NCI-H1417 treated with DMSO at 0.1 percent for 48 hours (cell line): ENCODE results near the gene RNF144A.
"Not testable (repeated sequence)": the region's sequence is repeated elsewhere in the genome, so short reads cannot be mapped to it uniquely, and the experiment has no call there.

Experiments used
- DNase-seq: peaks from one replicate; lab custom pipeline; 2025; lab: John Stamatoyannopoulos, UW

Gene RNF144A

DNA sequence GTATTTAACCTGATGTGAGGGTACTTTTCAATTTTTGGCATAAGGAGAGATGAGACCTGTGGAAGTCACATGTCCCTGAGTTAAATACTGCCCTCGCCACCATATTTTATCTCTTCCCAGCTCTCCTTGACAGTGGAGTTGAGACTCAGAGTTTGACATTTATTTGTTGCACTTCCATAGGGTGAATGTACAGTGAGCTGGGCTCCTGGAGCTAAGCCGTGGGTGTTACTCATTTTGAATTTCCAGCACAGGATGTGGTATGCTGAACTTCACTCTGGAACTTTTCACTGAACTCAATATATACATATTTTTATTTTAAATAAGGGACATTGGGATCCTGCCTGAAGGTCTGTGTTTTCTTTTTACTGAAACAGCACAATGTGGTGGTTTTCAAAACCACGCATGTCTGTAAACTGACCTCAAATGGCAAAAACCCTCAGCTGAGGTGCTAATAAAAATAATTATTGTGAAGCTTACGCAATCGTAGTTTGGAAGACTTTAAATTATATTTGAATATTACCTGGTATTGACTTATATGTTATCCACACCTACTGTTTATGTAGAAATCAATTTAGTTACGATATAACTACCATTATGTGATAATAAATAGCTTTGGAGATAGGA is 12.1 kb downstream of the RNF144A start:
- no peak for DNase-seq

DNA sequence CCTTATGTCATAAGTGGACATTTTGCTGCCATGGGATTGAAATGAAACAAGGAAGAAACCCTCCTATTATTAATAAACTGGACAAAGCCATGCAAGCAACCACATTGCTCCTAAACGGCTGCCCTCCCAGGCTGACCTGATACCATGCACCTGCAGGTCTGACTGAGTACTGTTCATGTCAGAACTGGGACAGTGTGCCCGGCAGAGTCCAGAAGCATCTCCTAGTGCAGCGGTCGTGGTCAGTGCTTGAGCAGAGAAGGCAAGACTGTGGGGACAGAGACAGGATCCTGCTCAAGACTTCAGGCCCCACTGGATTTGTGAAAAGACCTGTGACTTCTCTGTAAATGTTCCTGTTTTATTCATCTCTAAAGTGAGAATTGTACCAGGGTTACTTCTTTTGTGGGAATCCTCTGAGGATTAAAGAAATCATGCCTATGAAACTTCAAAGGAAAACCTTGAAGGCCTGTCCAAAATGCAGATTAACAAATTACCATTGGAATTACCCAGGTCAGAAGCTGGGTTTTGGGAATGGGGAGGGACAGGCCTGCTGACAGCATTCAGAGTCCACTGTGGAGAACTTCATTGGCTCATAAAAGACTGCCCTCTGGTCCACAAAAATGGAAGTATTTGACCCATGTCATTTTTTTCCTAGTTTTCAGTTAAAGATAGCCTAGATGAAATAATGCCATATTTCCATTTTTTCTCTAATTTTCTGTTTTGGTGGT is 13.9 kb downstream of the RNF144A start:
- DNase-seq = no peak

DNA sequence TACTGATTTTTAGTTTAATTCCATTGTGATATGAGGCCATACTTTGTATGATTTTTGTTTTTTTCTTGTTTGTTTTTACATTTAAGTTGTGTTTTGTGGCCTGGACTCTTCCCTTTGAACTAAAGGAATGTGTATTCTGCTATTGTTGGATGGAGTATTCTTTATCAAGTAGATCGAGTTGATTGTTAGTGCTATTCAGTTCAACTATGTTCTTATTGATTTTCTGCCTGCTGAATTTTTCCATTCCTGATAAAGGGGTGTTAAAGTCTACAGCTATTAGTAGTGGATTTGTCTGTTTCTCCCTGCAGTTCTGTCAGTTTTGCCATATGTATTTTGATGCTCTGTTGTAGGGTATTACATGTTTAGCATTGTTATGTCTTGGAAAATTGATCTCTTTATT is 14.5 kb downstream of the RNF144A start:
- no peak for DNase-seq

DNA sequence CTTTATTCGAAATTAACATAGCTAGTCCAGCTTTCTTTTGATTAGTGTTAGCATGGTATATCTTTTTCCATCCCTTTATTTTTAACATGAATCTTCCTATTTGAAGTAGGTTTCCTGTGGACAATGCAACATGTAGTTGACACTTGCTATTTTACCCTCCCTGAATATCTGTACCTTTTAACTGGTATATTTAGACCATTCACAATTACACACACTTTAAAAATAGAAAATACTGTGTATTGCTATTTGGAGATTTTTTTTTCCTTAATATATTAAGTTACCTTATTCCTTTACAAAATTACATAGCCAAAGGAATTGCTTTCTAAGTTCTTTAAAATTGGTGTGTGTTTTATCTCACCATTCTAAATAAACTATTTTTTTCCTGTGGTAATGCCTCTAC is 15.0 kb downstream of the RNF144A start:
- no peak for DNase-seq

DNA sequence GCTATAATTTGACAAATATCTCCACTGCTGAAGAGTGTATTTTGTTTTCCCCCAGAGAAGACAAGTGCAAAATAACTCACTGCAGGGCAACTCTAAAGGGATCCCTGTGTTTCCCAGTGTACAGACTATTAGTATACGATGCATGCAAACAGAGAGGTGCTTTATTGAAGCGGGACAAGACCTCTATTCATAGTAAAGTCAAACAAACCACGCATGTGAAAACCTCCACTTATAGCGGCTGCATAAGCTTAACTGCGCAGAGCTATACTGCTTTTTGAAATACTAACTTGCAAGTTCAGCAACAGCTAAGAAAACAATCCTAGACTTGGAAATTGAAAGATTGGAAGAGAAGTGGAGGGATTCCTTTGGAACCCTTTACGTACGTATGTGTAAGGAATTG is 15.6 kb downstream of the RNF144A start:
- no peak for DNase-seq

DNA sequence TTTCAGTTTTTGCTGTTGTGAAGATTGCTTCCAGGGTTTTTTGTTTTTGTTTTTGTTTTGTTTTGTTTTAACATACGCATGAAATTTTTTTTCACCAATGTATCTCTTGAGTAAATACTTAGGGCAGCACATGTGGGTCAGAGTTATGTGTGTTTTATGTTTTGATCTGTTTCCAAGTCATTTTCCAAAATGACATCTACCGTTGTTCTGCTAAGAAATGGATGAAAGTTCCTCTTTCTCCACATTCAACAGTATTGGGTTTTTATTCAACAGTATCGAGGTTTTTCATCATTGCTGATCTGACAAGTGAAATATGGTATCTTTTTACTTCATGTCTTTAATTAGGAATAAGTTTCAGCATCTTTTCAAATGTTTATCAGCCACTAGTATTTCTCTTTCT is 16.7 kb downstream of the RNF144A start:
- DNase-seq = no peak

DNA sequence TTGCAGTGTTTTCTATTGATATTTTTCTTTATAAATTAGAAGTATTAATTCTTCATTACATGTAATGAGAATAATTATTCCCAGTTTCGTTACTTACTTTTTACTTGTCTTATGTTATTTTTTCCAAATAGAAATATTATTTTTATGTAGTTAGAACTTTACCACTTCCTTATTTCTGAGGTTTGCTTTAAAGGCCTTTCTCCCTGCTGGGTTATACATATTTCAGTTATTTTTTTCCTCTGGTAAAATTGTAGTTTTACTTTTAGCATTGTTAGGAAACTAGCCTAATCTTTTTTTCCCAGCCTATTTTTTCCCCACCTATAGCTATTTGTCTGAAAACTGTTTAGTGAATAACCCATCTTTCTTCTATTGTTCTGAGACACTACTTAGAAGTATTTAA is 17.1 kb downstream of the RNF144A start:
- no peak for DNase-seq

DNA sequence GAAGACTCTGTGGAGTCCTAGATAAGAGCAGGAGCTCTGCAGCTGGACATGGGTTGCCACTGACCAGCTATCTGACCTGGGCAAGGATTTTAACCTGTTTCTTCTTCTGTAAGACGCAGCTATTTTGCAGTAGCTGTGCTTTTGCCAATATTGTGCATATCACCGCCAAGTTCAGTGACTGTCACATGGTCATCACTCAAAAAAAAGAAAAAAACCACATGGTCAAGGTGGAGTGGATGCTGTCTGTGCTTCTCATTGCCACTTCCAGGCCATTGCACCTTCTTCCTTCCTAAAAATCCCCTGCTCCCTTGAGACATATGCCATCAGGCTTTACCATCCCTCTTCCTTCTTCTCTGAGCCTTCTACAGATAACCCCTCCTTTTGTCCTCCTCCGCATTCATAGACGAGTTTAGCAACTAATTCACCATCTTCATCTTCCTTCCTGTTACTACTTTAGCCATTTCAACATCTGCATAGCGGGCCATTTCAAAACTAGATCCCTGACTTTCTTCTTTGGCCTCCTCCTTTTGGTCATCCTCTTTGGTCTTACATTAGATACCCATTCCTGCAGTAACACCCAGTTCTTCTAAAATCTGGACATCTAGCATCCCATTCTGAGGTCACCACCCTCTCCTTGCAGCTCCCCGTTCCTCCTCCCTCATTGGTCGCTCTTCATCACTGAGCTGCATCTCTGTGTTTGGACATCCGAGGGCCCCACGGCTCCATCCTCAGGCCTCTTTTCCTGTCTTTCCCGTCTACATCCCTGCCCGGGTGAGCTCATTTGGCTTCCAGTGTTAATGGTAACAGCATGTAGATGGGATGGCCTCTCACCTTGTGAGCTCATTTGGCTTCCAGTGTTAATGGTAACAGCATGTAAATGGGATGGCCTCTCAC is 17.8 kb downstream of the RNF144A start:
- DNase-seq = no peak

DNA sequence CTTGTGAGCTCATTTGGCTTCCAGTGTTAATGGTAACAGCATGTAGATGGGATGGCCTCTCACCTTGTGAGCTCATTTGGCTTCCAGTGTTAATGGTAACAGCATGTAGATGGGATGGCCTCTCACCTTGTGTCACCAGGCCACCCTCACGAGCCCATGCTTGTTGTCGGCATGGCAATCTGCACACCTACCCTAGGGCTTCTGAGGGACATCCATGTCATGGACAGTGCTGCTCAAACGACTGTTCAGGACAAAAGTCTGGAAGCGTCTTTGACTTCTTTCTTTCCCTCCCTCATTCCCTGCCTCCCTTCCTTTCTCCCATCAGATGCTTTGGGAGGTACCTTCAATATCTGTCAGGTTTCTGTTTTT is 18.4 kb downstream of the RNF144A start:
- not testable (repeated sequence) for DNase-seq

DNA sequence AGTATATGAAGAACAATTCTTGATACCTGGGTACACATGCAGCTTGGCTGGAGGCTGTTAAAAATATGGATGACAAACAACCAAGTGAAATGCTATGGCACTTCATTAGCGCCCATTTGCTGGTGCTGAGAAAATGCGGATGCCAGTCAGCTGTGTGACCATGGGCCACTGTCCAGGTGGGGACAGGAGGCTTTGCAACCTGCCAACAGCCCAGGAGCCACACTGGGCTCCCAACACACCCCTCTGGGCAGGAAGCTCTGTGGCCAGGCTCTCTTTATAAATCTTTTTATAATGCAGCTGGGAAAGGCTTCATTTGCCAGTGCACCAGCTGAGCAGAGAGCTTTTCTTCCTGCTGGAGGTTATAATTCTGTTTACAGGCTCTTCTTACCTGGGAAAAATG is 19.9 kb downstream of the RNF144A start:
- no peak for DNase-seq

DNA sequence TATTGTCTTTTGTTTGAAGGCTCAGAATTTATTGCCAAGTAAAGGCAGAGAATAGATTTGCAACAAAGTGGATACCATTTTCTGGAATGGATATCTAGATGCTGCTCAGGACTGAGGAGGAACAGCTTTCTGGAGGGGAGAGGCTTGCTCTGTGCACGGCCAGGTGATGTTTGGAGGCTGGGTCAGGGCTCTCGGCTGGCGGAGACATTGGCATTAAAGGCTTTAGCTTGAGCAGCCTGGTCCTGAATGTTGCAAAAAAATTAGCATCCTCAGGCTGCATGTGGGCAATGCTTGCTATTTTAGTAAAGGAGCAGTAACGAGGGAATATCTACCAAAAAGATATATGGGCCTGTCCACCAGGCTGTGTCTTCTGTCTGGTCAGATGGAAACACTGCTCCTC is 20.4 kb downstream of the RNF144A start:
- no peak for DNase-seq

DNA sequence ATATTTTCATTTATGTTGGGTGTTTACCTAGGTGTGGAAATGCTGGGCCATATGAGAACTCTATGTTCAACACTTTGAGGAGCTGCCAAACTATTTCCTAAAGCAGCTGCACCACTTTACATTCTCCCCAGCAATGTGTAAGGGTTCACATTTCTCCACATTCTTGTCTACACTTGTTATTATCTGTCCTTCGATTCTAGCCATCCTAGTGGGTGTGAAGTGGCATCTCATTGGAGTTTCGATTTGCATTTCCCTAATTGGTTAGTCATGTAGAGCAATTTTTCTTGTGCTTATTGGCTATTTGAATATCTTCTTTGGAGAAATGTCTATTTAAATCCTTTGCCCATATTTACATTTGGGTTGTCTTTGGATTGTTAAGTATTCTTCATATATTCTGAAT is 21.9 kb downstream of the RNF144A start:
- DNase-seq = no peak

DNA sequence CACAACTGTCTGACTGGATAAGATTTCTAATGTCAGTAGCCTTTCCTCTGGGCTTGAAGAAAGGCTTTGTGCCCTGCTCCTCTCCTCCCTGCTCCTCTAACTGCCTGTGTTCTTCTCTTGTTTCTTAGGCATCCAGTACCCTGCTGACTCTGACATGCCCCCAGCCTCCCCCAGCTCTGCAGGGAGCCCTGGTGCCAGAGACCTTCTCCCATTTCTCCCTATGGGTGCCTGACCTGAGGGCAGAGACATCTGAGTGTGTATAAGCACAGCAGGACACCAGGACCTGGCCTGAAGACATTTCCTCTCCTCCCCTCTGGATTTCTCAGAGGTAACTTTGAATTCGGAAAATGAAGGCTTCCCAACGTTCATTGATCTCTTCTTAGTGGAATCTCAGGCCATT is 23.6 kb downstream of the RNF144A start:
- DNase-seq = no peak

DNA sequence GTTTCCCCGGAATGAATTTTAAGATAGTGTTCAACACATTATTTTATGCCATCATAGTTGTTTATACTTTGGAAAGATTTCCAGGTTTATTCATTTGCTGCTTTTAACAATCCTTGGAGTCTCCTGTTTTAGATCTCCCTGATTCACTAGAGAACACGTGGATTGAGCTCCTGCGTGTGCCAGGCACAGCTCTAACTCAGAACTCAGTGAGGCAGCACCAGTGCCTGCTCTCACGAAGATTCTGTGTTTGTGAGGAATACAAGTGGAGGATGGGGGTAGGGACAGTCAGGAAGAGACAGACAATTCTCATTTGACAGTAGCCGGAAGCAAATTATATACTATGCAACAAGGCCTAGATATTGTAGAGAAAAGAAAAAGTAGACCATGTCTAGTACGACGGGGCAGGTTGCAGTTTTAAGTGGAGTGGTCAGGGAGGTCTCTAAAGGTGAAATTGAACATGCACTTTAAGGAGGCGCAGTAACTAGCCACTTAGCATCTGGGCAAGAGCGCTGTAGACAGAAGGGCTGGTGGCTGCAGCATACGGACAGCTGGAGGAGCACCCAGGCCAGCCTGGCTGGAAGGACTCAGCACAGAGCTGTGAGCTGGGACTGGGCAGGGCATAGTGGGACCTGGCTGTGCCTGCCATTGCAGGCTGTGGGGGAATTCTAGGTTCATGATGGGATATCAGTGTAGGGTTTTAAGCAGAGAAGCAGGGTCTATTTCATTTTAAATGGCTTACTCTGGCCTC is 24.3 kb downstream of the RNF144A start:
- no peak for DNase-seq

DNA sequence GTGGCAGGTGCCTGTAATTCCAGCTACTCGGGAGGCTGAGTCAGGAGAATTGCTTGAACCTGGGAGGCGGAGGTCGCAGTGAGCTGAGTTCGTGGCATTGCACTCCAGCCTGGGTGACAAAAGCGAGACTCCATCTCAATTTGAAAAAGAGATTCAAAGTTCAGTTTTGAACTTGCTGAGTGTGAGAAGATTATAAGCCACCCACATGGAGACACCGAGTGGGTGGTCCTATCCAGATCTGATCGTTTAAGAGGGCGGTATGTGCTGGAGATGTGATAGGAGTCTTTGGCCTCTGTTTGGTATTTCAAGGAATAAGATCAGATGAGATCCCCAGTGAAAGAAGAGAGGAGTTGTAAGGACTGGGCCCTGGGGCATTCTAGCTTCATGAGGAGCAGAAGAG is 25.6 kb downstream of the RNF144A start:
- no peak for DNase-seq

DNA sequence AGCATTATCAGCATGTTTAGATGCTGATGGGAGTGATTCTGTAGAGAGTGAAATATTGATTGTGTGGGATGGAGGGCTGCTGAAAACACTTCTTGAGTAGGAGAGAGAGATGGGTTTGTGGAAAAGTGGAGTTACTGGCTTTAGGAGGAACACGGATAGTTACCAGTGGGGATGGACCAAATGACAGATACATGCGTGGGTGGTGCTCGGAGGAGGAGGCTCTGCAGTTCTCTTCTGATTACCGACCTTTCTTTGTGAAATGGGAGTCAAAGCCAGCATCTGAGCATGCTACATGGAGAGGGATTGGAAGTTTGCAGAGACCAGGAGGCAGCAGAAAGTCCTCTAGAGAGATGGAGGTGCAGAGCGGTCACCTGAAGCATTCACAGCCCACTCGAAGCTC is 26.3 kb downstream of the RNF144A start:
- DNase-seq = no peak

DNA sequence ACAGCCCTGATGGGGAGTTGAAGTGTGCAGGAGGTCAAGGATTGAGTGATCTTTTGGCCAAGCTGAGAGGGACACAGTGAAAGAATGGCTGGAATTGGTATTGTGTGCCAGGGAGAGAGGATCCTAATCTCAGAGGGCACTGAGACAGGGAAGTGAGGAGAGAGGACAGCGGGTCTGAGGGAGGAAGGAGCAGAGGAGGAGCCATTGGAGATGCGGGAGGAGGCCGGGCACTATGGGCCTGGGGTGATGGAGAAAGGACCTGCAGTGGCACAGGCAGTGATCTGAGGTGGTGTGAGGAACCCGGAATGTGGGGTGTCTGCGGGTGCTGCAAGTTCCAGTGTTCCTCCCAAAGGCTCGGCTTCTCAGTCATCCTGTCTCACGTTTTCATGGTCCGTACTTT is 26.8 kb downstream of the RNF144A start:
- DNase-seq = no peak

DNA sequence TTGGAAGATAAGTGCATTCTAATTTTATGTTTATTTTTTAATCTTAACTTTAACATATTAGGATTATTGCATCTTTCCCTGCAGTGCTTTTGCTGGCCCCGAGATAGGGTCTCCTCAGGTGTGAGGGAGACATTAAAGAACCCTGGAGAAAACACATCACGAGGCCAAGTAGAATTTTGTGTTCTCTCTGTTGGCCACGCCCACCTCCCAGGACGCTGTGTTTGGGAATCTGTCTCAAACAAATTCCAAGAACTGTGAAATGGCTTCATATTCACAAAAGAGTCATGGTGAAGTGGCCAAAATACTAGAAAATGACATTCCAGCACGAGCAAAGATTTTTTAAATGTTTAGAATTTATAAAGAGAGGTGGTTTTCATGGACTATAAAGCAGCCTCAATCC is 27.3 kb downstream of the RNF144A start:
- no peak for DNase-seq

DNA sequence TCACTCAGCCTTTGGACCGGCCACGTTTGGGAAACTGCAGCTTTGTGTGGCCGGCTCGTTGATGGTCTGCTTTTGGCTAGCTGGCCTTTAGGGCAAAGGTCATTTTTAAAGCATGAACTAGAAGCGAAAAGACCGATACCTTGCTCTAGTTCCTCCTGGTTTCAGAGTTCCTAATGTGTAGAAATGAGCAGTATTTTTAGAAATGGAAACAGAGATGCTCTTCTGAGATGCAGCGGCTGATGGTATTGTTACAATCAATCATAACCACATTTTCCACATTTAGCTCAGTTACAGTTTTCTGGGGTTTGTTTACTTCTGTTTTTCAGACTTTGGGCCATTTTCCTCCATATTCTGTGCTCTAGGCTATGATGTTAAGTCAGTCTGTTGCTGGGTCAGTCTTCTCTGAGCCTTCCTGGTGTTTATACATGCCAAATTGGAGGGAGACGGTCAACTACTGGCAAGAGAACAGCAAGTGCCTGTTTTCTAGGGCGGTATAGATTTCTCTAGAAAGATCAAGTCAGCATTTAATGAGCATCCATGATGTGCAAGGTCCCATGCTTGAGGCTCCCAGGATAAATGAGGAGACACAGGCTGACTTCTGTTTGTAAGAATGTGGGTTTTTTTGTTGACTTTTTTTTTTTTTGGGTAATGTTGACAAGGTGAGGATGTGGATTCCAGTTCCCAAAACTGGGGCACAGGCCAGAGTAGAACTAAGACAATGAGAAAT is 28.0 kb downstream of the RNF144A start:
- DNase-seq = no peak

DNA sequence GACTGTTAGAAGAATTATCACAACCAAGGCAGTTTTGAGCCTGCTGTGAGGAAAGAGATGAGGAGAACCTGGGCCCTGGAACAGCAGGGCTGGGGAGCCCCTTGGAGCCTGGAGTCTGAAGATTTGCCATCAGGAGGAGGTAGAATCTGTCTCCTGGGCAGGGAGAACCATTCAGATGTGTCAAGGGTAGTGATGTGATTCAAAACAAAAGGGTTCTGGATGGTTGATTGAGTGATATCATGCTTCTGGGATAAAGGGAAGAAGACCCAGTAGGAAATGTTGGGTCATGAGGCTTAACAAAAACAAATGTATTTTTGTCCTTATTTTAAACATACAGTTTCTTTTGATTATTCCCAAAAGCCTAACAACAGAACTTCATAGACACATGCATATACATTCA is 28.6 kb downstream of the RNF144A start:
- DNase-seq = no peak

DNA sequence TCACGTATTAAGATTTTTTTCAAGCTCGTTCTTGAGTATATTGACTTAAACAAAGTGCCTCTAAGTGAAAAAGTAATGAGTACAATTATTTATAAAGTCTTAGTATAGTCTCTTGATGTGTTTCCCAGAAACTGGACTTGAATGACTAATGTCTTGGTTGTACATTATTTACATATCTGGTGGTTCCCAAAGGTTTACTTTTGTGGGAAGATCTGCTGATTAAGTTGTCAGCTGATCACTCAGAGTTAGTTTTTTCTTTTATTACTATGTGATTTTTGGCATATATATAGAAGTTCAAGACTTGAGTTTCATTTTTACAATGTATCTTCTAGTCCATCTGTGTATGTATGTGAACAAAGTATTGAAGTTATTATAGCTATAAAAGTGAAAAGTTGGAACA is 29.5 kb downstream of the RNF144A start:
- DNase-seq = no peak
